Spinal cord (tissue), 10 donors: ENCODE data around the gene ALB. TPM values are rescaled to one million over a fixed set of nuclear protein-coding genes. Genes with fewer than 3 reads are reported as not detected.
A peak's percentile ranks its signal among the peaks of the same experiment; 100 is the strongest.

Experiments
- DNase-seq, 6 donors: peaks; one replicate each; pipeline versions ENCODE4 v3.0.0 to v3.0.0-alpha.2; 2013 to 2015; ENCODE audit warnings: low spot score in 6 of 6, low read depth in 4 of 6
- H3K27ac ChIP-seq: one replicate; pipeline ENCODE4 v1.5.1; 2013; ENCODE audit warnings: low read depth, low read length, control low read depth
- H3K27me3 ChIP-seq: one replicate; pipeline ENCODE4 v1.6.1; 2013; ENCODE audit warnings: low read length; ENCODE audit not compliant: control insufficient read depth, insufficient read depth
- H3K36me3 ChIP-seq: one replicate; pipeline ENCODE4 v1.6.1; 2013; ENCODE audit warnings: low read length; ENCODE audit not compliant: control insufficient read depth, insufficient read depth
- H3K4me1 ChIP-seq: one replicate; pipeline ENCODE4 v1.6.1; 2013; ENCODE audit warnings: low read length; ENCODE audit not compliant: control insufficient read depth, insufficient read depth
- H3K4me3 ChIP-seq: one replicate; pipeline ENCODE4 v1.5.1; 2013; ENCODE audit warnings: low read depth, low read length, control low read depth
- H3K9me3 ChIP-seq: one replicate; pipeline ENCODE4 v1.6.1; 2013; ENCODE audit warnings: low read length; ENCODE audit not compliant: control insufficient read depth, insufficient read depth
- WGBS: methylation state at CpG from one replicate; pipeline ENCODE4 v1.1.5; 2013; ENCODE audit warnings: missing lambda C conversion rate; ENCODE audit not compliant: insufficient coverage; 5-methylcytosine and 5-hydroxymethylcytosine counted together
- polyA plus RNA-seq, 2 donors: library from polyadenylated mRNA; unstranded; fragments of 120-200 nt; gene quantifications; one replicate each; pipeline ENCODE4 v1.2.1, GENCODE V29; 2013; ENCODE audit not compliant: insufficient read length in 2 of 2
- total RNA-seq, 2 donors: library from RNA; depleted of rRNA in 1 of 2; stranded (reverse); fragments of 120-200 nt in 1 of 2; fragments of >200 nt in 1 of 2; gene quantifications; one replicate each; pipeline versions ENCODE4 v1.2.3 to v1.2.4, GENCODE V29; 2013 to 2014
- donor health status: healthy.

ALB gene
- total and polyA plus RNA-seq, 4 donors = 1.0 to 44.9 (median 1.5) TPM

- Histone ChIP-seq H3K4me1 (no peaks in the 10 kb centered on the region), H3K9me3 (no peaks in the 10 kb centered on the region), H3K27me3 (no peaks in the 10 kb centered on the region), H3K36me3 (no peaks in the 10 kb centered on the region), H3K27ac (no peak overlapping the region), H3K4me3 (no peak overlapping the region)
- WGBS = no CpG with 5 or more reads among the region's 1 CpG
- no peak for DNase-seq
These were observed 2.4 kb downstream of the ALB start for GRCh38 chr4:73406548-73406875.

GRCh38 chr4:73407227-73407673 lies 3.2 kb downstream of the ALB start:
- WGBS = no CpG with 5 or more reads among the region's 2 CpGs
- H3K4me3 ChIP-seq = no peak overlapping the region
- H3K27me3 ChIP-seq = no peaks in the 10 kb centered on the region

GRCh38 chr4:73408181-73408867 lies 4.2 kb downstream of the ALB start:
- no peaks in the 10 kb centered on the region for H3K4me1 ChIP-seq
- H3K4me3 ChIP-seq = no peak overlapping the region
- H3K9me3 ChIP-seq = no peaks in the 10 kb centered on the region
- no CpG with 5 or more reads among the region's 4 CpGs for WGBS
- H3K27me3 ChIP-seq = no peaks in the 10 kb centered on the region
- DNase-seq = no peak
- no peaks in the 10 kb centered on the region for H3K36me3 ChIP-seq
- H3K27ac ChIP-seq = no peak overlapping the region

More at GRCh38 chr4:73407227-73407673, 3.2 kb downstream of the ALB start:
- no peak overlapping the region for H3K27ac ChIP-seq
- no peak for DNase-seq
- H3K4me1 ChIP-seq = no peaks in the 10 kb centered on the region
- H3K9me3 ChIP-seq = no peaks in the 10 kb centered on the region
- H3K36me3 ChIP-seq = no peaks in the 10 kb centered on the region

GRCh38 chr4:73409012-73409862 lies 5.2 kb downstream of the ALB start:
- WGBS = no CpG with 5 or more reads among the region's 6 CpGs
- no peaks in the 10 kb centered on the region for H3K36me3 ChIP-seq
- no peaks in the 10 kb centered on the region for H3K9me3 ChIP-seq
- no peaks in the 10 kb centered on the region for H3K27me3 ChIP-seq
- no peak overlapping the region for H3K4me3 ChIP-seq
- no peak overlapping the region for H3K27ac ChIP-seq
- DNase-seq = no peak
- H3K4me1 ChIP-seq = no peaks in the 10 kb centered on the region

GRCh38 chr4:73409978-73410548 lies 6.0 kb downstream of the ALB start:
- no peaks in the 10 kb centered on the region for H3K4me1 ChIP-seq
- H3K27me3 ChIP-seq = no peaks in the 10 kb centered on the region
- no peaks in the 10 kb centered on the region for H3K9me3 ChIP-seq
- H3K4me3 ChIP-seq = no peak overlapping the region
- no CpG with 5 or more reads among the region's 8 CpGs for WGBS
- DNase-seq = peak in 1 of 6 donors; percentile 38
- H3K36me3 ChIP-seq = no peaks in the 10 kb centered on the region
- no peak overlapping the region for H3K27ac ChIP-seq

- Histone ChIP-seq H3K4me3 (no peak overlapping the region), H3K4me1 (no peaks in the 10 kb centered on the region), H3K27me3 (no peaks in the 10 kb centered on the region), H3K9me3 (no peaks in the 10 kb centered on the region), H3K27ac (no peak overlapping the region), H3K36me3 (no peaks in the 10 kb centered on the region)
- DNase-seq = no peak
- no CpG with 5 or more reads among the region's 3 CpGs for WGBS
These were observed 7.0 kb downstream of the ALB start for GRCh38 chr4:73410916-73411730.

- DNase-seq = no peak
- Histone ChIP-seq H3K4me1 (no peaks in the 10 kb centered on the region), H3K4me3 (no peak overlapping the region), H3K36me3 (no peaks in the 10 kb centered on the region), H3K27ac (no peak overlapping the region), H3K27me3 (no peaks in the 10 kb centered on the region), H3K9me3 (no peaks in the 10 kb centered on the region)
- 89% methylated on average over 5 of the region's 8 CpGs for WGBS
These were observed 7.8 kb downstream of the ALB start for GRCh38 chr4:73411731-73412414.

- Histone ChIP-seq H3K27ac (no peak overlapping the region), H3K4me3 (no peak overlapping the region), H3K27me3 (no peaks in the 10 kb centered on the region), H3K4me1 (no peaks in the 10 kb centered on the region), H3K9me3 (no peaks in the 10 kb centered on the region), H3K36me3 (no peaks in the 10 kb centered on the region)
- no peak for DNase-seq
- WGBS = 96% methylated on average over 2 of the region's 4 CpGs
These were observed 9.2 kb downstream of the ALB start for GRCh38 chr4:73413294-73413755.

- H3K4me3 ChIP-seq = no peak overlapping the region
- H3K27me3 ChIP-seq = no peaks in the 10 kb centered on the region
- H3K9me3 ChIP-seq = no peaks in the 10 kb centered on the region
- WGBS = 75% methylated on average over 1 of the region's 2 CpGs
- no peaks in the 10 kb centered on the region for H3K4me1 ChIP-seq
- no peaks in the 10 kb centered on the region for H3K36me3 ChIP-seq
- DNase-seq = peak in 2 of 6 donors; percentile 5 to 31
- H3K27ac ChIP-seq = no peak overlapping the region
These were observed 10.8 kb downstream of the ALB start for GRCh38 chr4:73414936-73415271.
